CD4-positive, alpha-beta memory T cell (primary cell): ENCODE results near the gene WRNIP1. TPM values are rescaled to one million over a fixed set of nuclear protein-coding genes. Genes with fewer than 3 reads are reported as not detected.

Experiments
- CTCF ChIA-PET: fragments of 350-600 bp; sonication (Branson Sonifier 250); formaldehyde crosslinking; loops from one replicate; lab custom pipeline; 2021; ENCODE audit warnings: inconsistent platforms; ENCODE audit not compliant: partially characterized antibody; lab: Charles Lee
- POLR2A ChIA-PET: fragments of 350-600 bp; sonication (Branson Sonifier 250); formaldehyde crosslinking; loops from one replicate; lab custom pipeline; 2021; ENCODE audit not compliant: partially characterized antibody; lab: Charles Lee
- DNase-seq, 5 donors: peaks; one replicate each; pipeline versions ENCODE4 v3.0.0 to v3.0.0-alpha.2; 2020 to 2022; ENCODE audit warnings: mixed read lengths in 1 of 5
- H3K27ac ChIP-seq: one replicate; pipeline ENCODE4 v1.7.0; 2013; ENCODE audit warnings: low read depth, low read length
- H3K27me3 ChIP-seq: 2 replicates; pipeline ENCODE4 v1.7.0; 2013; ENCODE audit warnings: mild to moderate bottlenecking, low read length, moderate library complexity; ENCODE audit not compliant: insufficient read depth
- H3K36me3 ChIP-seq: 2 replicates; pipeline ENCODE4 v1.7.0; 2013; ENCODE audit warnings: mild to moderate bottlenecking, low read length, moderate library complexity; ENCODE audit not compliant: insufficient read depth
- H3K4me1 ChIP-seq: 2 replicates; pipeline ENCODE4 v1.7.0; 2013; ENCODE audit warnings: mild to moderate bottlenecking, low read length, moderate library complexity; ENCODE audit not compliant: insufficient read depth
- H3K4me3 ChIP-seq, 2 donors: one replicate each; pipeline ENCODE4 v1.7.0; 2013; ENCODE audit warnings: low read length in 2 of 2, mild to moderate bottlenecking in 1 of 2
- H3K9me3 ChIP-seq, 2 donors: one replicate each; pipeline ENCODE4 v1.7.0; 2013; ENCODE audit warnings: low read length in 2 of 2, control low read depth in 1 of 2; ENCODE audit not compliant: control insufficient read depth in 1 of 2
- H3K27ac Mint-ChIP-seq, 7 donors: one replicate each; pipeline ENCODE4 v1.8.0; 2020 to 2021; ENCODE audit warnings: mixed read lengths in 7 of 7, mild to moderate bottlenecking in 6 of 7, inconsistent platforms in 3 of 7, moderate library complexity in 3 of 7
- H3K27me3 Mint-ChIP-seq, 2 donors: one replicate each; pipeline ENCODE4 v1.8.0; 2020 to 2021; ENCODE audit warnings: mixed read lengths in 2 of 2
- H3K36me3 Mint-ChIP-seq, 2 donors: one replicate each; pipeline ENCODE4 v1.8.0; 2020 to 2021; ENCODE audit warnings: mixed read lengths in 2 of 2, inconsistent platforms in 1 of 2, mild to moderate bottlenecking in 1 of 2
- H3K4me1 Mint-ChIP-seq, 4 donors: one replicate each; pipeline ENCODE4 v1.8.0; 2020 to 2021; ENCODE audit warnings: mixed read lengths in 4 of 4, mild to moderate bottlenecking in 1 of 4
- H3K4me3 Mint-ChIP-seq, 8 donors: one replicate each; pipeline ENCODE4 v1.8.0; 2020 to 2021; ENCODE audit warnings: mixed read lengths in 8 of 8, mild to moderate bottlenecking in 7 of 8, moderate library complexity in 6 of 8, inconsistent platforms in 3 of 8
- H3K9me3 Mint-ChIP-seq, 8 donors: one replicate each; pipeline ENCODE4 v1.8.0; 2020 to 2021; ENCODE audit warnings: mixed read lengths in 8 of 8, mild to moderate bottlenecking in 5 of 8, inconsistent platforms in 3 of 8, moderate library complexity in 1 of 8
- intact Hi-C: fragments of 100-400 bp; cut with micrococcal nuclease; formaldehyde crosslinking; loops from one replicate; pipeline ENCODE4 v1.15.1; 2023
- polyA plus RNA-seq, 2 donors: library from polyadenylated mRNA; unstranded; fragments of 300-500 nt; fragmentation: Illumina TruSeq; gene quantifications; one replicate each; pipeline ENCODE4 v1.2.3, GENCODE V29; 2021
- total RNA-seq, 2 experiments: library from RNA; stranded (reverse); gene quantifications; one replicate each; pipeline ENCODE4 v1.2.3, GENCODE V29; 2021

Gene WRNIP1
- total and polyA plus RNA-seq, 4 experiments from 2014 or later, result 27.3 to 54.1 (median 41.9) TPM

DNA sequence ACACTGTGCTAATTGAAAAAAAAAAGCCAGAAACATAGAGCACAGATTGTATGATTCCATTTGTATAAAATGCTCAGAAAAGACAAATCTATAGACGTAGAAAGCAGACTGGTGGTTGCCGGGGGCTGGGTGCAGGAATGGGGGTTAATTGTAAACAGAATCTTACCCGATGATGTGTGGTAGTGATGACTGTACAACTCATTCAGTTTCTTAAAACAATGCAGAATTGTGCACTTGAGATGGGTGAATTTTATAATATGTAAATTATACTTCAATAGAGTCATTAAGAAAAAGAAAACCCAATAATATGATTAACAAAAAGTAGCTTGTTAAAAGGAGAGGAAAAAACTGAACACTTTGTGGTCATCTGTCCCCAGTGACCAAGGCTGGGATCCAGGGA, 10.8 kb upstream of the WRNIP1 start:
- ChIA-PET CTCF (interaction anchor here (0.7 to 1.4 kb wide), 2 partner anchors 9 to 16 kb away, joined by 3 to 4 read pairs; no protein-coding TSS in a partner anchor), POLR2A (no interaction called here)
- Histone ChIP-seq H3K27ac (no peak overlapping the region), H3K4me1 (no peaks in the 10 kb centered on the region), H3K27me3 (peaks cover 7% of the 10 kb centered on the region), H3K36me3 (no peaks in the 10 kb centered on the region), H3K4me3 (no peak overlapping the region), H3K9me3 (no peaks in the 10 kb centered on the region)
- Mint-ChIP-seq H3K36me3 (no peaks in the 10 kb centered on the region), H3K27ac (no peak overlapping the region), H3K4me3 (no peak overlapping the region), H3K4me1 (peaks cover 0 to 2% (median under 1%) of the 10 kb centered on the region in 4 donors), H3K27me3 (peaks cover 15 to 29% of the 10 kb centered on the region in 2 donors), H3K9me3 (no peaks in the 10 kb centered on the region)
- no peak for DNase-seq
- intact Hi-C loops, result no loop called here

DNA sequence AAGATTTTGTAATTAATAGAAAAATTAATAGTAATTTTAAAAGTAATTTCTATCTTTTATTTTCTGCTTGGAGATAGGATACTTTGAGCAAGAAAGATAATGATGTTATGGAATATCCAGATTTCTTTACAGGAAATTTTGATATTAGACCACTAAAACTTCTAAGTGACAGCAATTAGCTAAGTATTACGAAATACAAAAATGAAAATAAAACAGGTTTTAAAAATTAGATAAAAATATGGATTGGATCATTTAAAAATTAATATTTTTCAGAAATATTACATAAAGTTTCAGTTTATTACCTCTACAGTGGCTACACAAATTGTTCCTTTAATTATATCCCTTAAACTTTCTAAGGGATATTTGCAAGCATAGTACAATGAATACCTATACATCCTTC, 10.3 kb upstream of the WRNIP1 start:
- Mint-ChIP-seq H3K9me3 (peaks cover 0 to 2% (median 0%) of the 10 kb centered on the region in 8 donors), H3K4me1 (peaks cover 0 to under 1% (median under 1%) of the 10 kb centered on the region in 4 donors), H3K27me3 (peaks cover 15 to 29% of the 10 kb centered on the region in 2 donors), H3K36me3 (no peaks in the 10 kb centered on the region), H3K4me3 (no peak overlapping the region), H3K27ac (no peak overlapping the region)
- Histone ChIP-seq H3K27me3 (peaks cover 7% of the 10 kb centered on the region), H3K9me3 (no peaks in the 10 kb centered on the region), H3K4me3 (no peak overlapping the region), H3K27ac (no peak overlapping the region), H3K36me3 (no peaks in the 10 kb centered on the region), H3K4me1 (no peaks in the 10 kb centered on the region)
- ChIA-PET CTCF (interaction anchor here (0.7 to 1.4 kb wide), 2 partner anchors 8 to 17 kb away, joined by 3 to 4 read pairs; no protein-coding TSS in a partner anchor), POLR2A (no interaction called here)
- DNase-seq, result no peak
- intact Hi-C loops, result no loop called here

DNA sequence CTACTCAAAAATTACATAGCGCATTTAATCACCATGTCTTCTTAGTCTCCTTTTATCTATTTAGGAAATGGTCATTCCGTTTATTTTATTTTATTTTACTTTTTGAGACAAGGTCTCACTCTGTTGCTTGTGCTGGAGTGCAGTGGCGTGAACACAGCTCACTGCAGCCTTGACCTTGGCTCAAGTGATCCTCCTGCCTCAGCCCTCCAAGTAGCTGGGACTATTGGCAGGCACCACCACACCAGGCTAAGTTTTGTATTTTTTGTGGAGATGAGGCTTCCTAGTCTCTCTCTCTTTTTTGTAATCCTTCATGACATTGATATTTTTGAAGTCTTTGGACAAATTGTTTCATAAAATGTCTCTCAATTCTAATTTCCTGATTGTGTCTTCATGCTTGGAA, 9.7 kb upstream of the WRNIP1 start:
- ChIA-PET POLR2A (no interaction called here), CTCF (interaction anchor here (1.4 kb wide), 1 partner anchor 8 kb away, joined by 4 read pairs; no protein-coding TSS in a partner anchor)
- peaks cover 7% of the 10 kb centered on the region for H3K27me3 ChIP-seq
- H3K36me3 ChIP-seq, result no peaks in the 10 kb centered on the region
- no peaks in the 10 kb centered on the region for H3K9me3 ChIP-seq
- Mint-ChIP-seq H3K27ac (no peak overlapping the region), H3K9me3 (peaks cover 0 to 2% (median 0%) of the 10 kb centered on the region in 8 donors), H3K36me3 (no peaks in the 10 kb centered on the region), H3K27me3 (peaks cover 15 to 29% of the 10 kb centered on the region in 2 donors), H3K4me3 (no peak overlapping the region), H3K4me1 (peaks cover 0 to 2% (median 0%) of the 10 kb centered on the region in 4 donors)
- H3K4me1 ChIP-seq, result no peaks in the 10 kb centered on the region
- DNase-seq, result no peak
- no peak overlapping the region for H3K4me3 ChIP-seq
- H3K27ac ChIP-seq, result no peak overlapping the region
- intact Hi-C loops, result no loop called here

DNA sequence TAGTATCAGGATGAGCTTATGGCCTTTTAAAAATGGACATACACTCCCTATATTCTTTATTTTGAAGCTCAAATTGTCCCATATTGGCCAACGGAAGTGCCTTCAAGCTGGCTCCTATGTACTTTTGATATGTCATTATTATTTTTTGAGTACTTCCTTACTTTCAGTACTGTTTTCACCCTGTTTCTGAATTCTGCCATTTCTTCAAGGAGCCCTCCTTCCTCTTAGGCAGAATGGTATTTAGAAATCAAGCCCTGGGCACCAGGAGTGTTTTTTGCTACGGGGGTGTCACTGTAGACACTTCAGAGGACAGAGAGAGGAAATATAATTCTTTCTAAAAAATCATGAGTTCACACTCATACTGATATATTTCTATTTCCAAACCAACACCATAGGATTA, 9.0 kb upstream of the WRNIP1 start:
- POLR2A ChIA-PET, result no interaction called here
- intact Hi-C loops, result no loop called here
- peaks cover 12 to 25% of the 10 kb centered on the region in 2 donors for H3K27me3 Mint-ChIP-seq

DNA sequence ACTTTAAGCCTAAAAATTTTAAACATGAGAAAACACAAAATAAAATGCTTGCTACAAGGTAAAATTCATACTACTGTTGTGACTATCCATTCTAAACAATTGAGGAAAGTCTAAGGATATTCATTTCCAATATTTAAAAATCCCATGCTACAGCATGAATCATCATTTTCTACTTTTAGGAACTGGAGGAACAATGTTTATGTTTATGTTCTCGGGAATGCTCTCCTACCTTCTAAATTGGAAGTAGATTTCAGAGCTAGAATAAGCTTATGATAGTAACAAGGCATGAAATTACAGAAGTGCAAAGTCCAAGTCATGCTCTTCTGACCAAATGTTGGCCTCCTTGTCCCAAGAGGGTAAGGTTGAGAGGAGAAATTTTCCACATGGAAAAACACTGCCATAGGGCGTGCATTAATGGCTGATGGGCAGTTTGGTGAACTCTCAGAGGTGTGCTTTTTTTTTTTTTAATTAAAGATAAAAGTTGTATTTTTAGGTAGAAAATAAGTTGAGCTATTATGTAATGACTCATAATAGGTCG, 8.4 kb upstream of the WRNIP1 start:
- Histone ChIP-seq H3K4me1 (peaks cover 4% of the 10 kb centered on the region), H3K4me3 (no peak overlapping the region), H3K27me3 (no peaks in the 10 kb centered on the region), H3K36me3 (no peaks in the 10 kb centered on the region), H3K27ac (no peak overlapping the region), H3K9me3 (no peaks in the 10 kb centered on the region)
- Mint-ChIP-seq H3K9me3 (peaks cover 0 to 2% (median 0%) of the 10 kb centered on the region in 8 donors), H3K36me3 (no peaks in the 10 kb centered on the region), H3K4me1 (peaks cover 4 to 12% (median 9%) of the 10 kb centered on the region in 4 donors), H3K27me3 (peaks cover 12 to 25% of the 10 kb centered on the region in 2 donors), H3K4me3 (no peak overlapping the region), H3K27ac (no peak overlapping the region)
- intact Hi-C loops, result no loop called here
- ChIA-PET POLR2A (no interaction called here), CTCF (interaction anchor here (1.2 to 1.6 kb wide), 5 partner anchors 8 to 1160 kb away, joined by 3 to 5 read pairs (median 3); no protein-coding TSS in a partner anchor)
- no peak for DNase-seq

More for the DNA sequence above, 9.0 kb upstream of the WRNIP1 start:
- H3K36me3 Mint-ChIP-seq, result no peaks in the 10 kb centered on the region
- H3K27ac Mint-ChIP-seq, result no peak overlapping the region
- DNase-seq, result no peak
- H3K4me3 ChIP-seq, result no peak overlapping the region
- peaks cover 3 to 10% (median 7%) of the 10 kb centered on the region in 4 donors for H3K4me1 Mint-ChIP-seq
- H3K27me3 ChIP-seq, result no peaks in the 10 kb centered on the region
- peaks cover 0 to 2% (median 0%) of the 10 kb centered on the region in 8 donors for H3K9me3 Mint-ChIP-seq
- H3K4me1 ChIP-seq, result peaks cover 4% of the 10 kb centered on the region
- H3K4me3 Mint-ChIP-seq, result no peak overlapping the region
- H3K27ac ChIP-seq, result no peak overlapping the region
- CTCF ChIA-PET, result interaction anchor here (1.2 to 1.4 kb wide), 2 partner anchors 18 to 1160 kb away, joined by 3 to 4 read pairs; no protein-coding TSS in a partner anchor
- no peaks in the 10 kb centered on the region for H3K36me3 ChIP-seq
- no peaks in the 10 kb centered on the region for H3K9me3 ChIP-seq

DNA sequence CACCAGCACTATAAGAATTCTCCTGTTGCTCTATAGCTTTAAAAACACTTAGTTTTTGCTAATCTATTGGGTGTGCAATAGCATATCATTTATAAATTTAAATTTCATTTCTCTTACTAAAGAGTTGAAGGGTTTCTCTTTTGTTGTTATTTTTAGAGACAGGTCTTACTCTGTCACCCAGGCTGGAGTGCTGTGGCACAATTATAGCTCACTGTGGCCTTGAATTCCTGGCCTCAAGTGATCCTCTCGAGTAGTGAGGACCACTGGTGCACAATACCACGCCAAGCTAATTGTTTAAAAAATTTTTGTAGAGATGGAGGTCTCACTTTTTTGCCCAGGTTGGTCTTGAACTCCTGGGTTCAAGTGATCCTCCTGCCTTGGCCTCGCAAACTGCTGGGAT, 6.2 kb upstream of the WRNIP1 start:
- CTCF ChIA-PET, result interaction anchor here (1.4 to 1.6 kb wide), 4 partner anchors 9 to 1163 kb away, joined by 3 to 14 read pairs (median 6); partner anchors contain the start of gene MYLK4
- Mint-ChIP-seq H3K9me3 (peaks cover 0 to 2% (median 0%) of the 10 kb centered on the region in 8 donors), H3K27ac (no peak overlapping the region), H3K4me3 (no peak overlapping the region), H3K27me3 (peaks cover 6 to 12% of the 10 kb centered on the region in 2 donors), H3K36me3 (no peaks in the 10 kb centered on the region), H3K4me1 (peaks cover 4 to 12% (median 9%) of the 10 kb centered on the region in 4 donors)
- Histone ChIP-seq H3K4me3 (no peak overlapping the region), H3K36me3 (no peaks in the 10 kb centered on the region), H3K27ac (no peak overlapping the region), H3K27me3 (no peaks in the 10 kb centered on the region), H3K9me3 (no peaks in the 10 kb centered on the region), H3K4me1 (peaks cover 4% of the 10 kb centered on the region)
- intact Hi-C loops, result no loop called here
- DNase-seq, result no peak
- POLR2A ChIA-PET, result no interaction called here
